H1 (cell line): ENCODE data around the gene ZNRF3. TPM values are rescaled to one million over a fixed set of nuclear protein-coding genes. Genes with fewer than 3 reads are reported as not detected.

ENCODE experiments used
- NANOG ChIP-seq: IDR thresholded peaks from 2 replicates; pipeline ENCODE4 v1.6.1; 2011; ENCODE audit warnings: low read length, low read depth, mild to moderate bottlenecking, inconsistent platforms; ENCODE audit not compliant: insufficient read depth, poor library complexity, severe bottlenecking
- polyA plus RNA-seq, 7 experiments: library from polyadenylated mRNA; depleted of rRNA in 3 of 7; stranded (reverse) in 5 of 7; unstranded in 2 of 7; fragments of >200 nt in 5 of 7; fragments of 200-250 nt in 2 of 7; gene quantifications; 1 replicate in 5 of 7; 2 replicates in 1 of 7; 4 replicates in 1 of 7; pipeline versions ENCODE4 v1.2.1 to v1.2.3, GENCODE V29; 2011 to 2013; ENCODE audit warnings: missing spikeins in 2 of 7, mixed read lengths in 2 of 7
- total RNA-seq: library from RNA; stranded (reverse); fragmentation: NEBNext Ultra II Directional; extraction: Animal tissue kit (Norgen Biotek cat#: 25700); gene quantifications from 2 replicates; pipeline ENCODE4 v1.2.1, GENCODE V29; 2021

ZNRF3 gene
- total and polyA plus RNA-seq, 2 of the 8 experiments (the other 6 are each of a cell fraction or from before 2014, with no cell fraction given), result 14.1 to 21.7 TPM

DNA sequence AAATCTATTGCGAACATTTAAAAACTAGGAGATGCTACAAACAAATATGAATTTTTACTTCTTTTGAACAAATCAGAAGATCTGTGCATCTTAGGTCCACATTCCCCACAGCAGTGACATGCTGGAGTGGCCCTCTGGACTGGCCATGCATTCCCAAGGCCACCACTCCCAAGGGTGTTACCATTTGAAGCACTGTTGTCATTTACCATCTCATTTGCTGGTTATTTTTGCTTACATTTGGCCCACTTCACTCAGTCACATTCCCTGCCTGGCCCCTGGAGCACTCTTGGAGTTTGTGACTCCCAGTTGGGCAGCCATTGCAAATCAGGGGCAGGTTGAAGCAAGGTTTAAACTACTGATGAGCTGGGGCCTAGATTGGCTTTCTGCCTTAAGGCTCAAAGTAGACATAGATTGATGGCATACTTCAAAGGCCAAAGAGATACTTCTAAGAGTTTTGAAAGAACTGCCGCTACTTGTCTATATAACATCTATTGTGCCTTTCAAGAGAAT lies 8.5 kb upstream of the ZNRF3 start (continued):
- TF ChIP-seq NANOG, result no peak
